SU-DHL-6 (cell line): Measurements from ENCODE around the gene LHFPL3.

ENCODE experiments used
- H2AFZ ChIP-seq: fragments of 200-600 bp; sonication (generic); 2 replicates; pipeline ENCODE4 v1.6.1; 2014; ENCODE audit warnings: low read depth, mild to moderate bottlenecking, moderate library complexity, mixed read lengths, antibody characterized with exemption, low read length; ENCODE audit not compliant: severe bottlenecking
- H3F3A ChIP-seq: fragments of 200-600 bp; shearing (Covaris generic); 2 replicates; pipeline ENCODE4 v1.6.0; 2016; ENCODE audit warnings: antibody characterized with exemption, mild to moderate bottlenecking; ENCODE audit not compliant: insufficient read depth
- H3K27ac ChIP-seq: fragments of 200-600 bp; sonication (generic); 2 replicates; pipeline ENCODE4 v1.5.1; 2016; ENCODE audit warnings: low read depth, mild to moderate bottlenecking, low read length, moderate library complexity, mixed read lengths
- H3K27me3 ChIP-seq: fragments of 200-600 bp; sonication (generic), shearing (Covaris generic); 2 replicates; pipeline ENCODE4 v1.6.0; 2014; ENCODE audit warnings: mild to moderate bottlenecking, low read length
- H3K36me3 ChIP-seq: fragments of 200-600 bp; sonication (generic); 2 replicates; pipeline ENCODE4 v1.6.1; 2014; ENCODE audit warnings: mild to moderate bottlenecking, low read length, mixed read lengths
- H3K4me2 ChIP-seq: fragments of 300-600, 200-600 bp; shearing (Covaris generic), sonication (generic); 2 replicates; pipeline ENCODE4 v1.6.0; 2014; ENCODE audit warnings: low read length, low read depth, mild to moderate bottlenecking; ENCODE audit not compliant: poor library complexity, severe bottlenecking
- H3K4me3 ChIP-seq: fragments of 200-600 bp; sonication (generic); 2 replicates; pipeline ENCODE4 v1.5.1; 2014; ENCODE audit warnings: antibody characterized with exemption, low read length, mild to moderate bottlenecking, mixed read lengths; ENCODE audit not compliant: insufficient read depth, poor library complexity, severe bottlenecking
- H3K79me2 ChIP-seq: fragments of 200-600 bp; sonication (generic); 2 replicates; pipeline ENCODE4 v1.6.1; 2014; ENCODE audit warnings: mild to moderate bottlenecking, low read length, moderate library complexity; ENCODE audit not compliant: insufficient read depth
- H3K9ac ChIP-seq: fragments of 200-600 bp; sonication (generic); 2 replicates; pipeline ENCODE4 v1.7.0; 2014; ENCODE audit warnings: mild to moderate bottlenecking, low read length
- H3K9me2 ChIP-seq: fragments of 200-600 bp; sonication (generic); replicated peaks from 2 replicates; pipeline ENCODE4 v1.6.1; 2014; ENCODE audit warnings: low read length; ENCODE audit not compliant: insufficient read depth
- H3K9me3 ChIP-seq: fragments of 200-600 bp; sonication (generic); 2 replicates; pipeline ENCODE4 v1.6.1; 2014; ENCODE audit warnings: low read length, mixed read lengths; ENCODE audit not compliant: insufficient read depth
- H4K20me1 ChIP-seq: fragments of 200-600 bp; sonication (generic); 2 replicates; pipeline ENCODE4 v1.6.1; 2014; ENCODE audit warnings: low read depth, mild to moderate bottlenecking, antibody characterized with exemption, low read length, moderate library complexity, mixed read lengths
- CTCF ChIP-seq: fragments of 200-600 bp; sonication (generic); IDR thresholded peaks from one replicate; pipeline ENCODE4 v1.5.1; 2017; ENCODE audit warnings: antibody characterized with exemption, mild to moderate bottlenecking, low read length, moderate library complexity; ENCODE audit not compliant: insufficient read depth, poor library complexity, severe bottlenecking
- EZH2phosphoT487 ChIP-seq: fragments of 200-600 bp; sonication (generic), shearing (Covaris generic); conservative IDR thresholded peaks from 2 replicates; pipeline ENCODE4 v1.6.1; 2018; ENCODE audit warnings: mild to moderate bottlenecking, antibody characterized with exemption, low read length, moderate library complexity, mixed read lengths

Gene LHFPL3

GRCh38 chr7:104908636-104909035, 580.2 kb downstream of the LHFPL3 start:
- Histone ChIP-seq H2AFZ (no peak overlapping the region), H3K4me3 (no peak overlapping the region), H3K27me3 (0 out of 2 replicates have a peak, but pooled peaks cover 3% of the 10 kb centered on the region), H3K79me2 (no peaks in the 10 kb centered on the region), H3K9ac (no peak overlapping the region), H3K36me3 (no peaks in the 10 kb centered on the region), H3K27ac (no peak overlapping the region), H3K4me2 (no peak overlapping the region), H3K9me2 (no peaks in the 10 kb centered on the region), H4K20me1 (no peaks in the 10 kb centered on the region), H3K9me3 (no peaks in the 10 kb centered on the region), H3F3A (no peaks in the 10 kb centered on the region)
- TF ChIP-seq EZH2phosphoT487 (no peak), CTCF (no peak)

- Histone ChIP-seq H3K36me3 (no peaks in the 10 kb centered on the region), H3F3A (no peaks in the 10 kb centered on the region), H4K20me1 (no peaks in the 10 kb centered on the region), H3K79me2 (no peaks in the 10 kb centered on the region), H3K27ac (no peak overlapping the region), H3K4me3 (no peak overlapping the region), H3K9ac (no peak overlapping the region), H3K27me3 (0 out of 2 replicates have a peak, but pooled peaks cover 3% of the 10 kb centered on the region), H3K9me2 (no peaks in the 10 kb centered on the region), H2AFZ (no peak overlapping the region), H3K9me3 (no peaks in the 10 kb centered on the region), H3K4me2 (no peak overlapping the region)
- TF ChIP-seq EZH2phosphoT487 (no peak), CTCF (no peak)
These were observed 580.7 kb downstream of the LHFPL3 start for GRCh38 chr7:104909096-104909495.

- TF ChIP-seq CTCF (no peak), EZH2phosphoT487 (no peak)
- no peaks in the 10 kb centered on the region for H3K79me2 ChIP-seq
- no peak overlapping the region for H3K27ac ChIP-seq
- H3K9ac ChIP-seq, result no peak overlapping the region
- H3K9me2 ChIP-seq, result no peaks in the 10 kb centered on the region
- H4K20me1 ChIP-seq, result no peaks in the 10 kb centered on the region
- H3K4me2 ChIP-seq, result no peak overlapping the region
- H3K9me3 ChIP-seq, result no peaks in the 10 kb centered on the region
- no peaks in the 10 kb centered on the region for H3F3A ChIP-seq
- no peaks in the 10 kb centered on the region for H3K36me3 ChIP-seq
- H2AFZ ChIP-seq, result no peak overlapping the region
- no peaks in the 10 kb centered on the region for H3K27me3 ChIP-seq
- H3K4me3 ChIP-seq, result no peak overlapping the region
These were observed 586.0 kb downstream of the LHFPL3 start for GRCh38 chr7:104914421-104914820.
